Measurements from ENCODE around the gene RPUSD3. TPM values are rescaled to one million over a fixed set of nuclear protein-coding genes. Genes with fewer than 3 reads are reported as not detected.

RPUSD3 gene
- total RNA-seq, 1 donor from 2014 or later = 36.5 TPM

DNA sequence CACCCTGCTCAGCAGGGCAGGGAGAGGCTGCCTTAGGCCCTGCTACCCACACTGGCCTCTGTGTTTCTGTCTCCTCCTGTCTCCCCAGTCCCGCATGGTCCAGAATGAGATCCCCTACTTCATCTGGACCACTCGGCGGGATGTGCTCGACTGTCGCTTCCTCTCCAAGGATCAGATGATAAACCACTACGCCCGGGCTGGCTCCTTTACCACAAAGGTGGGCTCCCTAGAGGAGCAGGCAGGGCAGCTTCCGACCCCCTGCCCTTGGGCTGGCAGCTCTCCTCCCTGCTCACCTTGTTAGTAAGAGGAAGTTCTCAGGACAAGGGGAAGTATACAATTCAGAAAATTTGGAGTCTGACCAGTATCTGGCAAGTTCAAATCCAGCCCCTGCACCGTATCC, 27.8 kb downstream of the RPUSD3 start:
- Histone ChIP-seq H3K4me3 (no peak overlapping the region), H3K27me3 (ENCODE audit: low read depth) (no peaks in the 10 kb centered on the region), H3K4me1 (peaks cover 5% of the 10 kb centered on the region), H3K27ac (no peak overlapping the region), H3K9me3 (no peaks in the 10 kb centered on the region), H3K36me3 (peaks cover 3% of the 10 kb centered on the region)
- DNase-seq (peak; percentile 37), ATAC-seq (no peak)
- no peak for TF ChIP-seq CTCF (IDR thresholded peaks at IDR 0.05)
- intact Hi-C loops (cut with DNase I) = no loop called here

DNA sequence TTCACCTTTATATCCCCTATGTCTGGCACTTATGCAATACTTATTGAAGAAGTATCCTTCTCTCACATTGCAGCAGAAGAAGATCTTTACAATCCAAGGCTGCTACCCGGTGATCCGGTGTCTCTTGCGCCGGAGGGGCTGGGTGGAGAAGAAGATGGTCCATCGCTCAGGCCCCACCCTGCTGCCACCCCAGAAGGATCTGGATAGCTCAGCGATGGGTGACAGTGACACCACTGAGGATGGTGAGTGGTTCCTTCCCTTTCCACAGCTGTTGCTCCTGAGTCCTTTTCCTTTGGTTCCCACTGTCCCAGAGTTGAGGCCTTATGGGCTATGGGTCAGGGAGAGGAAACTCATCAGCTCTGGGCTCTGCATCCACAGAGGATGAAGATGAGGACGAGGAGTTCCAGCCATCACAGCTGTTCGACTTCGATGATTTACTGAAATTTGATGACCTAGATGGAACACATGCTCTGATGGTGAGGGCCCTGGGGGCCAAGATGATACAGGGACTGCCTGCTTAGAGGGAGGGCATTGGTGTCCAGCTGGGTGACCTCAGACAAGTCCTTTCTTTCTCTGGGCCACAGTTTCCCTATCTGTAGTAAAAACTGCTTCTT, 30.8 kb downstream of the RPUSD3 start:
- Histone ChIP-seq H3K4me1 (peaks cover 20% of the 10 kb centered on the region), H3K27me3 (ENCODE audit: low read depth) (no peaks in the 10 kb centered on the region), H3K4me3 (no peak overlapping the region), H3K36me3 (peaks cover 3% of the 10 kb centered on the region), H3K9me3 (no peaks in the 10 kb centered on the region), H3K27ac (no peak overlapping the region)
- intact Hi-C loops (cut with DNase I) = no loop called here
- no peak for TF ChIP-seq CTCF (IDR thresholded peaks at IDR 0.05)
- DNase-seq = no peak
- no peak for ATAC-seq

GRCh38 chr3:9810846-9811245, 33.0 kb downstream of the RPUSD3 start:
- H3K4me3 ChIP-seq = peak overlapping the region; percentile 79
- no peak for DNase-seq
- no peak for TF ChIP-seq CTCF (IDR thresholded peaks at IDR 0.05)
- H3K27me3 ChIP-seq (ENCODE audit: low read depth) = no peaks in the 10 kb centered on the region
- no peak for ATAC-seq
- H3K9me3 ChIP-seq = no peaks in the 10 kb centered on the region
- peak overlapping the region; percentile 97 for H3K27ac ChIP-seq
- intact Hi-C loops (cut with DNase I) = no loop called here
- H3K4me1 ChIP-seq = peaks cover 20% of the 10 kb centered on the region
- peaks cover 17% of the 10 kb centered on the region for H3K36me3 ChIP-seq

GRCh38 chr3:9810433-9810770, 33.4 kb downstream of the RPUSD3 start:
- Histone ChIP-seq H3K9me3 (no peaks in the 10 kb centered on the region), H3K27ac (peak overlapping the region; percentile 97), H3K4me1 (peaks cover 20% of the 10 kb centered on the region), H3K27me3 (ENCODE audit: low read depth) (no peaks in the 10 kb centered on the region), H3K4me3 (peak overlapping the region; percentile 79), H3K36me3 (peaks cover 22% of the 10 kb centered on the region)
- DNase-seq (no peak), ATAC-seq (peak in 1 of 2 donors; percentile 7)
- intact Hi-C loops (cut with DNase I) = no loop called here
- TF ChIP-seq CTCF (IDR thresholded peaks at IDR 0.05) = no peak

- DNase-seq (peak; percentile 89), ATAC-seq (peak; percentile 93 to 95)
- intact Hi-C loops (cut with DNase I) = no loop called here
- Histone ChIP-seq H3K36me3 (peaks cover 27% of the 10 kb centered on the region), H3K27me3 (ENCODE audit: low read depth) (no peaks in the 10 kb centered on the region), H3K9me3 (no peaks in the 10 kb centered on the region), H3K27ac (peak within 1 kb of the TSS; percentile 97), H3K4me1 (peaks cover 20% of the 10 kb centered on the region), H3K4me3 (peak within 1 kb of the TSS; percentile 79)
- TF ChIP-seq CTCF (IDR thresholded peaks at IDR 0.05) = no peak
Observed at GRCh38 chr3:9809615-9810432, 34.0 kb downstream of the RPUSD3 start, which contains the start of gene TTLL3. TSS of gene TTLL3 (plus strand) at chr3:9810262. CDS start at chr3:9810662, 400 bp downstream.

Measured in lower lobe of right lung (tissue), 2 donors.